ENCODE measurements around the gene CCNYL1. TPM values are rescaled to one million over a fixed set of nuclear protein-coding genes. Genes with fewer than 3 reads are reported as not detected.

Gene CCNYL1
- total RNA-seq = 1 to 10 TPM; 5.1 to 7.0 TPM

DNA sequence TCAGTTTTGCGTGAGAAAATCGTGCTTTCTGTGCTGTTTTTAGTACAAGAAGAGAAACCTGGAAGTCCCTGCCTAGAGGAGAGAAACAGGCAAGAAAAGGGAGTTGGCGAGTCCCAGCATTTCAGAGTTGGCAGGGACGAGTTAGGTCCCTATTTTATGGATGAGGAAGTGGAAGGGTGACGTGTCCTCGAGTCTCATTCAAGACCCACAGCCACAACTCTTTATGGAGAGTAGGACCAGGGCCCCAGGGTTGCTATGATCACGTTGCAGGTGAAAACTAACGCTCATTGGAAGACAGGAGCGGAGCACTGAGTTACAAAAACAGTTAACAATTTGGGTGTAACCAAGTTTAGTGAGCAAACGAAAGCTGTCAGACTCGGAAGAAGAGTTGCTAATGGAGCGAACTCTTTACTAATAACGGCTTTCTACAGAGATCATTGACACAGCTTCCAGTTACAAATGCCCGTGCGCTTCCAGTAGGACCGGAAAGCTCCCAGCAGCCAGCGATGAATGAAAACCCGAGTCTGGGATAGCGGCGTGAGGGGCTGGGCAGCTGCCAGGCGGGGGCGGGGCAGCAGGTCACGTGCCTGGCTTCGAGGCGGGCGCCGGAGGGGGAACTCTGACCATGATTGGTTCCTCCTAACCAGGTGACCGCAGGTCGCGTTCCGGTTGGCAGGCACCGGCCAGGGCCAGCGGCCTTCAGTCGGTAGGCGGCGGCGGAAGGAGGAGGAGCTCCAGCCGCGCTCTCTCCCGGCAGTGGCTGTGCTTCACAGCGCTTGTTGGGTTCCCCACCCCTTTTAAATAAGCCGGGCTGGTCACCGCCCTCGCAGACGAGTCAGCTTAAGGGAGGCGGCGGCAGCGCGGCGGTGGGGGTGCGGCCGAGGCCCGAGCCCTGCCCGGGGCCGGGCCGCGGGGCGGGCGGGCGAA is at the start of gene CCNYL1:
CCNYL1 (plus strand) TSS at position 827 of the 927 bp plus-strand sequence. CDS start 257 bp downstream, outside the sequence.
- ATAC-seq (replicated peaks in 1 of 2) = peak; percentile 97 to 98
- peaks cover 2 to 5% of the 10 kb centered on the region in 2 donors for H3K36me3 Mint-ChIP-seq (ENCODE audit: insufficient read depth in 2 of 2)
- no peaks in the 10 kb centered on the region for H3K9me3 Mint-ChIP-seq
- no peaks in the 10 kb centered on the region for H3K27me3 Mint-ChIP-seq (ENCODE audit: low read depth)
- H3K4me1 Mint-ChIP-seq (ENCODE audit: low read depth) = peaks cover 41% of the 10 kb centered on the region
- peak within 1 kb of the TSS; percentile 91 for H3K27ac Mint-ChIP-seq
- peak within 1 kb of the TSS; percentile 99 to 100 for H3K4me3 Mint-ChIP-seq
- peak; percentile 98 to 99 for DNase-seq

DNA sequence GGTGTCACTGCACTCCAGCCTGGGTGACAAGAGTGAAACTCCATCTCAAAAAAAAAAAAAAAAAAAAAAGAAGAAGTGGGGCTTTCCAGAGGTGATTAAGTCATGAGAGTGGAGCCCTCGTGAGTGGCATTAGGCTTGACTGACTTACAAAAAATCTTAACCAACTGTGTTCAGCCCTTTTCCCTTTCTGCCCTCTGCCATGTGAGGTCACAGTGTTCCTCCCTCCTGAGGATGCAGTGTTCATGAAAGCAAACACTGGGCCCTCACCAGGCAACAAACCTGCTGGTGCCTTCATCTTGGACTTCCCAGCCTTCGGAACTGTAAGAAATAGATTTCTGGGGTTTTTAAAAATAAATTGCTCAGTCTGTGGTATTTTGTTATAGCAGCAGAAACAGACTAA is 49.2 kb upstream of the CCNYL1 start:
- Mint-ChIP-seq H3K4me3 (no peak overlapping the region), H3K36me3 (ENCODE audit: insufficient read depth in 2 of 2) (no peaks in the 10 kb centered on the region), H3K4me1 (ENCODE audit: low read depth) (peaks cover 13% of the 10 kb centered on the region), H3K27ac (no peak overlapping the region), H3K9me3 (no peaks in the 10 kb centered on the region), H3K27me3 (ENCODE audit: low read depth) (no peaks in the 10 kb centered on the region)
- no peak for DNase-seq
- ATAC-seq (replicated peaks in 1 of 2) = peak; percentile 71 to 88

DNA sequence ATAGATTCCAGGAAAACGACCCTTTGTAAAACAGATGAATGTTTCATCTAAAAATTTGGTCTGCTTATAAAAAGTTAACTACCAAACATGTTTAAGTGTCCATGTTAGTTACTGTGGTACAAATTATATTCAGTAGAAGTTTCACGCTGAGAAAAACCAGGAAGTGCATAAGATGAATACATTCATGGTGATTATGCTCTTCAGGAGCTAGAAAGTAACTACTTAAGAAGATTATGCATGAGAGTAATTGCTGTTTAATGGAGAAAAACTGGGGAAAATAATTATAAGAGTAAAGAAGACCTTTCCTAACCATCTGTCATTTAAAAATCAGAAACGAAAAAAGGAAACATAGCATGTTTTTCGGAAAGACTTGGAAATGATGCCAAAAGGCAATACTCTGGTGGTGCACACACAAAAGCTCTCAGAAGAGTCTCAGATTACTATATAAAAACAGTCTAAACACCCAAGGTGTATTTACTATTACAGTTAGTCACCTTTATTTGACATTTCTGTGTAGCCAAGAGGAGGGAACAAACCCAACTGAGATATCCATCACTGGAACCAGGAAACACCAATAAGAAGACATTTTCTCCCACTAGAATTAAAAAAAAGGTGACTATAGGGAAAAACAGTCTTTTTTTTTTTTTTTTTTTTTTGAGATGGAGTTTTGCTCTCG is 47.4 kb upstream of the CCNYL1 start:
- peaks cover 16% of the 10 kb centered on the region for H3K4me1 Mint-ChIP-seq (ENCODE audit: low read depth)
- DNase-seq (no peak), ATAC-seq (replicated peaks in 1 of 2) (no peak)
- no peak overlapping the region for H3K27ac Mint-ChIP-seq
- H3K4me3 Mint-ChIP-seq = no peak overlapping the region
- no peaks in the 10 kb centered on the region for H3K36me3 Mint-ChIP-seq (ENCODE audit: insufficient read depth in 2 of 2)
- H3K27me3 Mint-ChIP-seq (ENCODE audit: low read depth) = no peaks in the 10 kb centered on the region
- H3K9me3 Mint-ChIP-seq = no peaks in the 10 kb centered on the region

DNA sequence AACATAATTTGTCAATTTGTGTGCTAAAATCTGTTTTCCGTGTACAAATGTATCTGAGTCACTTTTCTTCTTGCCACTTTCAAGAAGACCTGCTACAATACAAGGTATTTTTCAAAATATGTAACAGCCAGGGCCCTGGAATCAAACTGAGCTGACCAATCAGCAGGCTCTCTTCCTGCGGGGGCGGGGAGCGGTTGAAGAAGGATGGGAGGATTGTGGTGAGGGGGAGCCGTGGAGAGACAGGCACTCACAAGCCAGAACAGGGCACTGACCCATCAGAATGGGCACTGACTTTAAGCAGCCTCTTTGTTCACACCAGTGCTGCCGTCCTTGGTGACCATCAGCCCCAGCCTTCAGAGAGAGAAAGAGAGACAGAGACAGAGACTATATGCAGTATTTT is 40.6 kb upstream of the CCNYL1 start:
- no peak overlapping the region for H3K27ac Mint-ChIP-seq
- ATAC-seq (replicated peaks in 1 of 2) (no peak), DNase-seq (no peak)
- H3K4me3 Mint-ChIP-seq = no peak overlapping the region
- no peaks in the 10 kb centered on the region for H3K9me3 Mint-ChIP-seq
- H3K27me3 Mint-ChIP-seq (ENCODE audit: low read depth) = no peaks in the 10 kb centered on the region
- H3K36me3 Mint-ChIP-seq (ENCODE audit: insufficient read depth in 2 of 2) = no peaks in the 10 kb centered on the region
- H3K4me1 Mint-ChIP-seq (ENCODE audit: low read depth) = peaks cover 7% of the 10 kb centered on the region

DNA sequence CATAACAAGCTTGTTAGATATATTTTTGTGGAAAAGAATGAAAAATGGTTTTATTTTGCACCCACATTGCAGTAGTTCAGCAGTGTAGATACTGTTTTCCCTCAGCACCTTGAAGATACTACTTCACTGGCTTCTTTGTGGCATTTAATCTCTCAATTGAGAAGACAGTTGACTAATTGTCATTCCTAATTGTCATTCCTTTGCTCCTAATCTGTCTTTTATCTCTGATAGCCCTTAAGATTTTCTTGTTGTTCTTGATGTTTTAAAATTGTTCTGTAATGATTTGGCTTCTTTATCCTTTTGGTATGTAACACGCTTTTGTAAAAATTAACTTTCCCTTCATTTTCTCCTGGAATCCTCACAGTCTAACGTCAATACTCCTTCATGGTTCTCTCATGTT is 38.0 kb upstream of the CCNYL1 start:
- ATAC-seq (replicated peaks in 1 of 2) = no peak
- H3K9me3 Mint-ChIP-seq = no peaks in the 10 kb centered on the region
- no peaks in the 10 kb centered on the region for H3K36me3 Mint-ChIP-seq (ENCODE audit: insufficient read depth in 2 of 2)
- H3K27me3 Mint-ChIP-seq (ENCODE audit: low read depth) = peaks cover 6% of the 10 kb centered on the region
- no peak overlapping the region for H3K4me3 Mint-ChIP-seq
- no peak for DNase-seq
- no peaks in the 10 kb centered on the region for H3K4me1 Mint-ChIP-seq (ENCODE audit: low read depth)
- H3K27ac Mint-ChIP-seq = no peak overlapping the region

DNA sequence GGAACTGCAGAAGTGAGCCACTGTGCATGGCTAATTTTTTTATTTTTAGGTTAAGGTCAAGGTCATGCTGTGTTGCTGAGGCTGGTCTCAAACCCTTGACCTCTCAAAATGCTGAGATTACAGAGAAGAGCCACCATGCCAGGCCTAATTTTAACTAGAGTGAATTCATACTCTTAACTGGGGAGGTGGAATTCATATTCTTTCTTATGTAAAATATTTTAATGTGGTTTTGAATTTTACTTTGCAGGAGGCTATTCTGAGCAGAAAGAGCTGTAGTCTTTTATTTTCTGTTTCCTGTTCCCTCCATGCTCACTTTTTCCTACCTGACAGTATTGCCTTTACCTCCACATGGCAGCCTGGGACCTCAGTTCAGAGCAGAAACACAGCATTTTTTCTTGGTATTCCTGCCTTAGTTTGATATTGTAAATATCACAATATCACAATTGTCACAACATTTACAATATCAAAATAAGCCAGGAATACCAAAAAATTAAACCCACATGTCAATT is 37.1 kb upstream of the CCNYL1 start:
- H3K4me3 Mint-ChIP-seq = no peak overlapping the region

DNA sequence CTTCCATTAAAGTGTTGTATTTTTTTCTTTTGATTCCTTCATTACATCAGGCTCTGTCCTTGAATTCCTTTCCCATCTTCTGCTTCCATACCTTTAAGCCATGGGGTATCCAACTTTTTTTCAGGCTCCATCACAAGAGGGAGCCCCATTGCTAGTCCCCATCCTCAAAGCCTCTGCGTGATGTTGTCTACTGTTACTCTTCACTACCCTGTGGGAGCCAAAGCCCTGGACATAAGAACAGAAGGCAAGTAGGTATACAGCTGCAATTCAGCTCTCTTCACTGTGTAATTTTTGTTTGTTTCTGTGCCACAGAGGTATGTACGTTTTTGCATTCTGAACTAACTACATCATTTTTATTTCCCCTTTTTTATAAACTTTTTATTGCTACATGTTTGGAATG is 36.6 kb upstream of the CCNYL1 start:
- ATAC-seq (replicated peaks in 1 of 2) = no peak
- Mint-ChIP-seq H3K36me3 (ENCODE audit: insufficient read depth in 2 of 2) (no peaks in the 10 kb centered on the region), H3K27ac (no peak overlapping the region), H3K27me3 (ENCODE audit: low read depth) (peaks cover 11% of the 10 kb centered on the region), H3K9me3 (no peaks in the 10 kb centered on the region), H3K4me3 (no peak overlapping the region), H3K4me1 (ENCODE audit: low read depth) (no peaks in the 10 kb centered on the region)
- no peak for DNase-seq

More for the DNA sequence above, 37.1 kb upstream of the CCNYL1 start:
- no peak overlapping the region for H3K27ac Mint-ChIP-seq
- no peaks in the 10 kb centered on the region for H3K9me3 Mint-ChIP-seq
- H3K4me1 Mint-ChIP-seq (ENCODE audit: low read depth) = no peaks in the 10 kb centered on the region
- ATAC-seq (replicated peaks in 1 of 2) (no peak), DNase-seq (no peak)
- no peaks in the 10 kb centered on the region for H3K36me3 Mint-ChIP-seq (ENCODE audit: insufficient read depth in 2 of 2)
- H3K27me3 Mint-ChIP-seq (ENCODE audit: low read depth) = peaks cover 6% of the 10 kb centered on the region

DNA sequence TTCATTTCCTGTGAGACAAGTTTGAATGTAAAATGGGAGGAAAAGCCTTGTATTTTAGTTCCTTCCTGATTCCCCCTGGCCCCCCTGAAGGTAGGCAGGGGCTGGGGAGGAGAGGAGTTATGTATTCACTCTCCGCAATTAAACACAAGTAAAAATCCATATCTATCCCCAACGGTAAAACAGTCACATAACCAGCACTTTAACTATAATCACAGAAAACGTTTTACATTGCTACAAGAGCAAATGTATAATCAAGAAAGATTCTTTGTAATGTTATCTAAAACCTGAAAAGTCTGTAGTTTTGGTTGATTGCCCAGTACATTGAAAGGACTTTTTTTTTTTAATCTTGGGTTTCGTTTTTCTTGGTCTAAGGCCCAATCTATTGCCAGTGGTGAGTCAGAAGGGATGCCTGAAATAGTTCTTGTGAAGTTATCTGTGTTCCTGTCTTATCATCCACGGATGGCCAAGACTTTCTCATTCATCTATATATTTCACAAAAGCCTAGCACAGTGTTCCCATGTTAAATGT is 34.5 kb upstream of the CCNYL1 start:
- DNase-seq (no peak), ATAC-seq (replicated peaks in 1 of 2) (no peak)
- Mint-ChIP-seq H3K9me3 (no peaks in the 10 kb centered on the region), H3K4me3 (no peak overlapping the region), H3K4me1 (ENCODE audit: low read depth) (no peaks in the 10 kb centered on the region), H3K27ac (no peak overlapping the region), H3K27me3 (ENCODE audit: low read depth) (peaks cover 12% of the 10 kb centered on the region), H3K36me3 (ENCODE audit: insufficient read depth in 2 of 2) (no peaks in the 10 kb centered on the region)

DNA sequence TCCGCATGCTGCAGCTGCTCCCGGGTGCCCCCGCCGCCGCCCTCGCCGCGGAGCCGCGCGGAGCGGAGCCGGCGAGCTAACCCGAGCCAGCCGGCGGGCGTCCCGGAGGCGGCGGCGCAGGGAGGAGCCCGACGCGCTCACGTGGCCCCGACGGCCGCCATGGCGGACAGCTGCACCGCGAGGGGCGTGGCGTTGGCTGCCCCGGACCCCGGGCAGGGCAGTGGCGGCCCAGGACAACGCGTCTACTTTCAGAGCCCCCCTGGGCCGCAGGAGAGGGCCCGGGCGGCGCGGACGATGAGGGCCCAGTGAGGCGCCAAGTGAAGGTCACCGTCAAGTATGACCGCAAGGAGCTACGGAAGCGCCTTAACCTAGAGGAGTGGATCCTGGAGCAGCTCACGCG is 30.0 kb upstream of the CCNYL1 start:
- H3K36me3 Mint-ChIP-seq (ENCODE audit: insufficient read depth in 2 of 2) = no peaks in the 10 kb centered on the region
- ATAC-seq (replicated peaks in 1 of 2) (no peak), DNase-seq (no peak)
- peaks cover 19% of the 10 kb centered on the region for H3K27me3 Mint-ChIP-seq (ENCODE audit: low read depth)
- H3K4me1 Mint-ChIP-seq (ENCODE audit: low read depth) = peaks cover 24% of the 10 kb centered on the region
- H3K9me3 Mint-ChIP-seq = no peaks in the 10 kb centered on the region
- H3K4me3 Mint-ChIP-seq = no peak overlapping the region
- H3K27ac Mint-ChIP-seq = no peak overlapping the region

DNA sequence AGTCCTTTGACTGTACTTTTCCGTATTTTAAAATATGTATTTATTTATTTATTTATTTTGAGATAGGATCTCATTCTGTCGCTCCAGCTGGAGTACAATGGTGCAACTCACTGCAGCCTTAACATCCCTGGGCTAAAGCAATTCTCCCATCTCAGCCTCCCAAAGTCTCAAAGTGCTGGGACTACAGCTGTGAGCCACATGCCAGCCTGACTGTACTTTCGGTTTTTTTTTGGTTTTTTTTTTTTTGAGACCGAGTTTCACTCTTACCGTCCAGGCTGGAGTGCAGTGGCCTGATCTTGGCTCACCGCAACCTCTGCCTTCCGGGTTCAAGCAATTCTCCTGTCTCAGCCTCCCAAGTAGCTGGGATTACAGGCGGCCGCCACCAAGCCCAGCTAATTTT is 28.9 kb upstream of the CCNYL1 start:
- H3K9me3 Mint-ChIP-seq = no peaks in the 10 kb centered on the region
- no peaks in the 10 kb centered on the region for H3K36me3 Mint-ChIP-seq (ENCODE audit: insufficient read depth in 2 of 2)
- no peak overlapping the region for H3K27ac Mint-ChIP-seq
- H3K4me1 Mint-ChIP-seq (ENCODE audit: low read depth) = peaks cover 30% of the 10 kb centered on the region
- DNase-seq (no peak), ATAC-seq (replicated peaks in 1 of 2) (no peak)
- H3K4me3 Mint-ChIP-seq = no peak overlapping the region
- peaks cover 13% of the 10 kb centered on the region for H3K27me3 Mint-ChIP-seq (ENCODE audit: low read depth)

DNA sequence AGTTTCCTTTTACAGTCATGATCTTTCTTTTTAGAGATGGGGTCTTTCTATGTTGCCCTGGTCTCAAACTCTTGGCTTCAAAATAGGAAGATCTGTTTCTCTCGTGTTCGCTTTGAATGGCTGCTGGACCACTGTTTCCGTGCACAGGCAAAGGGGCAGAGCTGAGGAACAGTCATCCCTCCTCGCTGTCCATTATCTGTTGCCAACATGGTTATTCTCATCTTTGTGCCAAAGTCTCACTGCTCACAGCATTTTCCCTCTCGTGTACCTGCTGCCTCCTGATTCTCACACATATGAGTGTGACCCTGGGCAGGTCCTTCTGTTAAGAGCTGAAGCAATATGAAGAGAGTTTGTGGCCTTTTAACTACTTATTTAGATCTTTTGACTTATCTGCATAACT is 28.0 kb upstream of the CCNYL1 start:
- Mint-ChIP-seq H3K9me3 (no peaks in the 10 kb centered on the region), H3K36me3 (ENCODE audit: insufficient read depth in 2 of 2) (no peaks in the 10 kb centered on the region), H3K4me1 (ENCODE audit: low read depth) (peaks cover 35% of the 10 kb centered on the region), H3K27me3 (ENCODE audit: low read depth) (peaks cover 13% of the 10 kb centered on the region), H3K27ac (no peak overlapping the region), H3K4me3 (peak overlapping the region in 1 of 2 donors; percentile 21)
- peak in 1 of 2 donors; percentile 3 for DNase-seq
- peak in 1 of 2 donors; percentile 42 for ATAC-seq (replicated peaks in 1 of 2)

DNA sequence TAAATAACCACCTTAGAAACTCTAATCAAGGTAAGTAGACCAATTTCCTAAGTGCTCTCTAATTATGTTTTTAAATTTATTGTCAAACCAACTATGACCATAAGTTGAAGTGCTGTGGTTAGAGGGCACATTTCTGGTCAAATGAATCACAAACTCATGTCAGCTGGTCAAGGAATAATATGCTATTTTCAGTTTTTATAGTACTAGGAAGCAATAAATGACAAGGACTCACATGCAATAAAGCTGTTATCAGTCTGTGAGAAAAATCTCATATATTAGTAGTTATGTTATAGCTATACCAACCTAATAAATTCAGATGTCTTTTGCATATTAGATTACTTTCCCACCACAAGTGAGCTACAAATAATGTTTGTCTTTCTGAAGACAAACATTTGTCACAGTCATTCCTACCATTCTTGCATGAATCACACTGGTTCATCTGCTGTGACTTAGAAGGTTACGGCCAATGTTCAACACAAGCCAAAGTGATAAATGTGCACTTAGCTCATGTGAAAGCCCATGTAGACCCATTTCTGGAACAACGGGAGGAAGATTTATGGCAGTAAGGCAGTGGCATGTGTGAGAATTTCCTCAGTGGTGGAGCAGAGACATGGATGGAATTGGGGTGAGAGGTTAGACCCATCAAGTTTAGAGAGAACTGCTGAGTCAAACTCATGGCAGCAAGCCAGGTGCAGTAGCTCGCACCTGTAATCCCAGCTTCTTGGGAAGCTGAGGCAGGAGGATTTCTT is 27.4 kb upstream of the CCNYL1 start:
- Mint-ChIP-seq H3K4me3 (peak overlapping the region in 1 of 2 donors; percentile 67), H3K27me3 (ENCODE audit: low read depth) (peaks cover 13% of the 10 kb centered on the region), H3K27ac (no peak overlapping the region), H3K9me3 (no peaks in the 10 kb centered on the region), H3K4me1 (ENCODE audit: low read depth) (peaks cover 40% of the 10 kb centered on the region), H3K36me3 (ENCODE audit: insufficient read depth in 2 of 2) (no peaks in the 10 kb centered on the region)
- DNase-seq (peak in 1 of 2 donors; percentile 25), ATAC-seq (replicated peaks in 1 of 2) (peak; percentile 39 to 87)
